NCI-H2196 treated with DMSO at 0.1 percent for 48 hours (cell line): Measurements from ENCODE around the gene SCUBE2.

Experiments
- DNase-seq: peaks from one replicate; lab custom pipeline; 2025; ENCODE audit not compliant: unreplicated experiment; lab: John Stamatoyannopoulos, UW

Gene SCUBE2

DNA sequence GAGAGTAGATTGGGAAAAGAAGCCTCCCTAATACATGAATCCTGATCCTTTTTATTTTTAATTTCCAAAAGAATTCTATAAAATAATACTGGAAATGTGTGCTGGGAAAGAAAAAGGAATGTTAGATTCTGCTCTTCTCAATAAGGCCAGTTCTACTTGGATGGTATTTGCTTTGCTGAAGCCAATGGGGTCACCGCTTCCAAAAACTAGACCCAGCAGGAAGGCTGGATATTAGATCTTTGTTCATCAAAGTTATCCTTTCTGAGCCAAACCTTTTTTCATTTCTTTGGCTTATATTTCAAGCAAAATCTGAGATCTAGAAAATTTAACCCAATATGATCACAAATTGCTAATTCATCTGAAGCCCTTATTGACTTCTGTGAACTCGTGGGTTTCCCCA lies 41.4 kb downstream of the SCUBE2 start:
- DNase-seq, result no peak

DNA sequence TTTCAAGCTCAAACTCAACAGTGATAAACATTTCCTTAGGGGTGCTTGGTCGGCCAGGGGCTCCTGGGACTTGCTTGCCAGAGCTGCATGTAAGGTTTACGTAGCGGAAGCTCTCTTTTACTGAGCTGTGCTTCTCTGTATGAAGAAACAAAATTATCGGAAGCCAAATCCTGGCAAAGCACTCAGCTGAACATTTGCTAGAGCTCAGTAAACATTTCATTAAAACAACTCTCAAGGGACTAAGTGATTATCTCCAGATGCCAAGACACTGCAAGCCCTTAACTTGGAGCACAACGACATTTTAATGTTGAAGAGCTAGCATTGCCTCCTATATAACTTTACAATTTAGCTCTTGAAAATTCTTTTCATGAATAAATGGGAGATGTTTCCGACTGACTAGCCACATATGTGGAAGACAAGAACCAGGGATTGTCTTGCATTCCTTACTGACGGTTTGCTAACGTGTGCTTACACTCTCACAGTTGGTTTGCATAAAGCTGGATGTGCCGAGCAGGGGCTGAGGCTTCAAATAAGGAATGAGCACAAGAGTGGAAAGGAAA lies 43.4 kb downstream of the SCUBE2 start:
- DNase-seq, result no peak

DNA sequence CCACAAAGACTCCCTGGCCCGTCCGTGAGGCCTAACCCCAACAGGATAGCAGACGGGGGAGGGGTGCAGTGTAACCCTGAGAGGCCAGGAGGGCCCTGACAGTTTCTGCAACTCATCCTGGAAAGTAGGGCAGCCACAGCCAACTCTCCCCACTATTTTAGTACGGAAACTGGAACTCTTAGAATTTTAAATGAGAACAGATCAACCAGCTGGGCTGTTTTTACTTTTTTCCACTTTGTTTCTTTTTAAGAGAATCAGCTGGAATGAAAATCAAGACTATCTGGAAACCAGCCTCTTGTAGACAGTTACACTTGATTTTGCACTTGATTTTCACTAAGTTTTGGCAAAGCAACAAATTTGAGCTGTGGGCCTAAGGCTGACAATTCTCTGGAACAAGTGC lies 44.9 kb downstream of the SCUBE2 start:
- no peak for DNase-seq

DNA sequence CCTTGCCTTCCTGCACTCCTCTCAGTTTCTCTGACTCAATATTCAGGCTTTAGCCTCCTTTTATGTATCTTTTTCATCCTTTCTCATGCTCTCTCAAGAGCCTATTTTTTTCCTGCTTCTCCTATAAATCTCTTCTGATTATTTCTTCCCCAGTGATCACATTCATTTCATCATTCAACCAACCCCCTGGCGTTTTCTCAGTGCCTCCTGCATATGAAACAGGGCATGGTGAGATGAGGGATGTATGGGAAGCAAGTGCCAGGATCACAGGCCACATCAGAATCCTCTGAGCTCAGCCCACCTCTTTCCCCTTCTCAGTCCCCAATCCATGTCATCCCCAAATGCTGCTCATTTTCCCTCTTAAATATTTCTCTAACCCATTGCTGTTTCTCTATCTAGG lies 48.9 kb downstream of the SCUBE2 start:
- no peak for DNase-seq

DNA sequence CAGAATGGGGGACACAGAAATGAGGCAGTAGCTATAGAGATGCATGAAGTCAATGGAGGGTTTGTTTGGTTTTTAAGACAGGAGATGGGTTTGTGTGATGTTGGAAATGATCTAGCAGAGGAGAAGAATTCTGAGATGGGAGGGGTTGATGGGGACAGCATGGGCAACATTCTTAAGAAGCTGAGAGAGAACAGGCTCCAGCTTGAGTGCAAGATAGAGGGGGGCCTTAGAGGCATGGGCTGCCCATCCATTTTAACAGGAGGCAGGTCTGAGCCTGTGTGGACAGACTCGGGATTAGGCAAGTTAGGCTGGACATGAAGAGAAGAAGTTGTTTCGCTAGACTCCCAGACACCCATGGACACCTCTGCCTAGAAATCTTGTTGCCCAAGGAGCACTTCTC lies 49.7 kb downstream of the SCUBE2 start:
- DNase-seq, result no peak

DNA sequence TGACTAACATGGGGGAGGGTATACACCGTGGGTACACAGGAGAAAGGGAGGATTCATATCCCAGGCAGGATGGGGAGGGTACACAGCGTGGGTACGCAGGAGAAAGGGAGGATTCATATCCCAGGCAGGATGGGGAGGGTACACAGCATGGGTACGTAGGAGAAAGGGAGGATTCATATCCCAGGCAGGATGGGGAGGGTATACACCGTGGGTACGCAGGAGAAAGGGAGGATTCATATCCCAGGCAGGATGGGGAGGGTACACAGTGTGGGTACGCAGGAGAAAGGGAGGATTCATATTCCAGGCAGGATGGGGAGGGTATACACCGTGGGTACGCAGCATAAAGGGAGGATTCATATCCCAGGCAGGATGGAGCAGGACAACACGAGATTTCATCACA lies 51.0 kb downstream of the SCUBE2 start:
- DNase-seq, result no peak

DNA sequence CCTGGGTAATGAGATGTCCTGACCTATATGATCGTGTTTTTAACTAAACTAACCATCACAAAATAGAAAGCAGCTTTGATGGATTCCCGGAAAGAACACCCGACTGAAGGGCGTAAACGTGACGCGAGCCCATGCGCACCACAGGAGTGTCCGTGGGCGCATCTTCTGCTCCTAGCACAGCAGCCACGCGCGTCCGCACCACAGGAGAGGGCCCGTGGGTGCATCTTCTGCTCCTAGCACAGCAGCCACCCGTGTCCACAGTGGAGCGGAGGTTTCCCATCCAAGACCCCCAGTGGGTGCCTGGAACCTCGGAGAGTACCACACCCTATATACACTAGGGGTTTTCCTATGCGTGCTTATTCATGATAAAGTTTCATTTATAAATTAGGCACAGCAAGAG lies 51.5 kb downstream of the SCUBE2 start:
- no peak for DNase-seq

DNA sequence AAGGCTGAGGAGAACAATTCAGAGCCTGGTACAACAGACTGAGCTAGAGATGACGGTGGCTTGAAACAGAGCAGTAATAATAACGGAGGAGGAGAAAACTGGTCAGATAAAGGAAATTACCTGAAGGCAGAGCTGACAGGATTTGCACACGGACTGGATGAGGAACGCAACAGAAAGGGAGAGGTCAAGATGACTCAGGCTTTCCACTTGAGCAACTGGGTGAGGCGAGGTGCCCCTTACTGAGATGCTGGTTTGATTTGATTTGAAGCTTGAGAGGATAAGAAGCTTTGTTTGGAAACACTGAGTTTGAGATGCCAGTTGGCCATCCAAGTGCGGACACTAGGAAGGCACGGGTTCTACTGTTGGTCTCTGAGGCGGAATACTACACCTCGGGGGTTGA lies 52.2 kb downstream of the SCUBE2 start:
- no peak for DNase-seq

DNA sequence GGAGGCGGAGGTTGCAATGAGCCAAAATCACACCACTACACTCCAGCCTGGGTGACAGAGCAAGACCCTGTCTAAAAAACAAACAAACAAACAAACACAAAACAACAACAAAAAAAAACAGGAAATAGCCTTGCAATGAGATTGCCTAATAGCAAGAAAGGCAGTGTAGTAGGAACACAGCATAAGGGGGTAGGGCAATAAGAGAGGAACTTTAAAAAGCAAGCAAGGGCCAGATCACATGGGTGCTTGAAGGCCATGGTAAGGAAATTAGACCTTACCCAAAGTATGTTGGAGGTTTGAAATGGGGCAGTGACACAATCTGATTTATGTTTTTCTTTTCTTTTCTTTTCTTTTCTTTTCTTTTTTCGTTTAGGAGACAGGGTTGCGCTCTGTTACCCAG lies 52.9 kb downstream of the SCUBE2 start:
- no peak for DNase-seq

DNA sequence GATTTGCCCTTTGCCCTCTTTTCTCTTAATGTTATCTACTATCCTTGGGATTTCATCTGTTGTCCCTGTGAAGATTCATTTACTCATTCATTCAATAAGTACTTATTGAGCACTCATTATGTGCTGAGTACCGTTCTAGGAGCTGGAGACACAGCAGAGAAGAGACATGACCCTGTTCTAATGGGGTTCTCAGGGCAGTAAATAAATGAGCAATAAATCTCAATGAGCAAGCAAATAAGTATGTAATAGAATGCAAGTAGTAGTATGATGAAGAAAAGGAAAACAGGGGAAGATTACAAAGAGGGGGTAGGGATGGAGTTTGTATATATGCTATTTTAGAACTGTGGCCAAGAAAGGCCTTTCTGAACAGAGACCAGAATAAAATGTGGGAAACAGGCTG lies 53.4 kb downstream of the SCUBE2 start:
- DNase-seq, result no peak

DNA sequence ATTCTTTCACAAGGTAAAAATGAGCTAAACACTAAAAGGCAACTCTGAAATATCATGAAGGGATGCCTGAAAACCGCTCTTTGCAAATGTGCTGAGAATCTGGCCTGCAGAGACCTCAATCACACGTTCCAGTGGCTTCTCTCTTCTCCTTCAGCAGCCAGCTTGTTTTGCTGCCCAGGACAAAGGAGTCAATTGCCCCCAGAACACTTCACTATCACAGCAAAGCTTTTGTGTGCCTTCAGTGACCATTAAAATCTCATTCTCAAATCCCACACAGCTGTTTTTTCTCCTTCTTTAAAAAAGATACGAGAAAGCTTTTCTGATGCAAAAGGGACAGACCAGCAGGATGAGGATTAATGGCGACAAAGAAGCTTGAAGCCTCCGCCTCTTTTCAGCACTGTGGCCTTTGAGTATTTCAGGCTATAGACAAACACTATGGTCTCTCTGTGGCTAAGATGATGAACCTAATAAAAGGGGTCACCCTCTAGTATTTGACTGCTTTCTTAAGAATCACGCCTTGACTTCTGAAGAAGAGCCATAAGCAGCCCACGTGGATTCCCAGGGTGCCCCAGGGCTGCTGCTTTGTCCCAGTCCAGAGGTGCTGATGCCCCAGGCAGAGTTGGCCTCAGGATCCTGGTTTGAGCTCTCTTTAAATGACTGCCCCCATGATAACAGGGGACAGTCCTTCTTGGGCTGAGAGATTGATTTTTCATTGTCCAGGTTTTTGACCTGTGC lies 54.2 kb downstream of the SCUBE2 start:
- DNase-seq, result no peak

DNA sequence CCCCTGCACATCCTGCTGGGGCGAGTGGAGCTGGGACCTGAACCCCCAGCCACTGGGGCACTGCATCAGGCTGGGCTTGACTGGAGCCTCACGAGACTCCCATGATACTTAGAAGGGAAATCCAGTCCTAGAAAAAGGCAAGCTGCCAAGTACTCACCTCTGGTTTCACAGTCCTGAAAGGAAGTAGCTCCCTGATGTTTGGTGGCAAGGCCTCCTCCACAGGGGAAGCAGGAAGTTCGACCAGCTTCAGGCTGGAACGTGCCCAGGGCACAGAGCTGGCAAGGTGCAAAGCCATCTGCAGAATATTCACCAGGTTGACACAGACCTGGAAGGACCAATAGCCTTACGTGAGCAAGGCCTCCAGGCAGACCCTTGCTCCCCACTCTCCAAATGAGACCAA lies 60.8 kb downstream of the SCUBE2 start:
- peak; percentile 34 for DNase-seq

DNA sequence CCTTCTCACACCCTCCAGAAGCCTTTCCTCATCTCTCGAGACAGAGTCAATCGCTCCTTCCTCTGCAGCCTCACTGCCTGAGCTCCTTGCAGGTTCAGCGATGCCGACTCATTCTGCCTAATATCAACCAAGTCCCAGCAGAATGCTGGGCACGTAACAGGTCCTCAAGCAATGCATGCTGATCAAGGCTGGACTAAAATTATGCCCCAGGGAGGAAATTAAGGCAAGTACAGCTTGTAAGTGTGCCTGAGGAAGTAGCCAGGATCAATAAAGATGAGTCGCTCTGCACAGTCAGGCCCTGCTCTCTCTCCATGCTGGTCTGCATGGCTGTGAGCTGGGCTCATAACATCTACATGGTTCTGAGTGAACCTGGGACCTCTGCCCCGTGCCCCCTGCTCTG lies 62.0 kb downstream of the SCUBE2 start:
- no peak for DNase-seq

DNA sequence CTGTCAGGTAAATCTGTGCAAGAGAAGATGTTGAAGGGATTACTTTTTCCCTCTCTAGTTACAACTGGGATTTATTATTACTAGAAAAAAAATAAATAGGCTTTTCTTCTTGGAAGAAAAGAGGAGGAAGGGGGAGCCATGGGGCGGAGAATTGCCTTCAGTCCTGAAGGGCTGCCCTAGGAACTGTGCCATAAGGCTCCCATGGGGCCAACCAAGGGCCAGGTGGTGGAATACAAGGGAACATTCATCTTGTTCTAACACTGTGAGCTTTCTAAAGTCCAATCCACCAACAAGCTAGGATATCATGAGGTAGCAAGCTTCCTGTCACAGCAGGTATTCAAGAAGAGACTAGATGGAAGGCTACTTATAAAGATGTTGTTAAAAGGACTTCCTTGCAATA lies 62.8 kb downstream of the SCUBE2 start:
- no peak for DNase-seq

DNA sequence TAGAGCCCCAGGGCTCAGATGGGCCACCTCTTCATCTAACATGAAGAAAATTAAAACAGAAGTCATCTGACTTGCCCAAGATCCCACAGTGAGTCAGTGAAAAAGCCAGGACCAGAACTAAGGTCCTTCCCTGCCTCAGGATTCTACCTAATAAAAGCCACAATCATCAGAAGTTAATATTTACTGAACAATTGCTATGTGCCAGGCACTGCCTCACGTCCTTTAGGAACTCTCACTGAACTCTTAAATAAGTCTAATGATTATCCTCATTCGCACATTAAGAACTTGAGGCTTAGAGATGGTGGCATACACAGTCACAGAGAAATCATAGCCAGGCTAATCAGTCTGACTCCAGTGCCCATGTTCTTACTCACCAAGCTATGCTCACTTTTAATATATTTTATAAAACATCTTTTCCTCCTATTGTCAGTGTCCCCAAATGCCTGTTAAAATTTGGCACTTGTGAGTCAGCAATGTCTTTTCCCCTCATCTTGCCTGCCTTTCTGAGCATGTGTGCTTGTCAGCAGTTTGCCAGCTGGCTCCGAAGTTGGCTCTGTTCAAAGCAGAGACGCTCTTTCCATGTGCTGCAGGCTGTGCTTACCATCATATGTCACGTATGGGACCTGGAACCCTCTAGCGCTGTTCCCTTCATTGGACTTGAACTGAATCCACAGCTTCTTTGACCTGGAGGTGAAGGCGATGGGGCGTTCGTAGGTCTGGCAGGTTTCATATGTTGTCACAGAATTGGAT lies 66.1 kb downstream of the SCUBE2 start:
- DNase-seq, result no peak

DNA sequence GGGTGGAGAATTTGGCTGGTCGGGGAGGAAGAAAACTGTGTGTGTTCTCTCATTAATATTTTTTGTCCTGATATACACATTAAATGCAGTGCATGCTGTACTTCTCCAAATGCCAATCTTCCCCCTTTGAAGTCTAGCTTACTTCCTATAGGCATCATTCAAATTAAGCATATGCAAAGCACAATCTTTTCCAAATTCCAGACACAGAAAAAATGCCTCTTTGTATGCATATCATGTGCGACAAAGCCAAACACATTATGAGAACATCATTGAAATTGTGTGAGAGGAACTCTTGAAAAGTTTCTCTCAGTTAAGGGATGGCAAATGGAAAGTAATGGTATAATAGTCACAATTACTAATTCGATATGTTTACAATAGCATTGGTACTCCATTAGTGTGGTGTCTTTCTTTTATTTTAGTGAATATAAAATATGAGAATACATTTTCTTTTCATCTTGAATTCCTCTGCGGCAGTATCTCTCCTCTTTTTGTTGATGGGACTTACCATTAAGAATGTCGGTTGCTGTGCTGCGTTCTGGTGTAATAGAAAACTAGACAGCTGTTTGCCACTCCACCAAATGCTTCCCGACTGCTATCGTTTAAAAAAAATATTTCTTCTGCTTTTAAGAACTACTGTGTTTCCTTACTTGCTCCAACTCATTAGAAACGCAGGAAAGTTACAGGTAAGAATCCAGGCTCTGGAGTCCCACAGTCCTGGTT lies 68.3 kb downstream of the SCUBE2 start:
- DNase-seq, result no peak

DNA sequence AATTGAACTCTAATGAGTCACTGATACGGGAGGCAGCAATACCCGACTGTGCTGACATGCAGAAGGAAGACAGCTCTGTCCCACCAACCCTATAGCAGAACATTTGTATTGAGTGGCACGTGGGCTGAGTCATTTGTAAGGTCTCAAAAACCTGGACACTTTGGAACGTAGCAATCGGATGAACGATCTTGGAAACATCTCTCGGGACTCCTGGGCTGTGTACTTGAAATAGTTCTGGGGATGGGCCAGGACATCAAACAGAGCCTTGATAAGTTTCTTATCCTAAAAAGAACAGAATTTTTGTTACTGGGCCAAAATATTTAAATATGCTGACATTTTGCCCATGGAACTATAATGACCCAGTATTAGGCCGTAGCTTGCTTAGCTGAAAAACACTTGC lies 70.5 kb downstream of the SCUBE2 start:
- DNase-seq, result no peak

DNA sequence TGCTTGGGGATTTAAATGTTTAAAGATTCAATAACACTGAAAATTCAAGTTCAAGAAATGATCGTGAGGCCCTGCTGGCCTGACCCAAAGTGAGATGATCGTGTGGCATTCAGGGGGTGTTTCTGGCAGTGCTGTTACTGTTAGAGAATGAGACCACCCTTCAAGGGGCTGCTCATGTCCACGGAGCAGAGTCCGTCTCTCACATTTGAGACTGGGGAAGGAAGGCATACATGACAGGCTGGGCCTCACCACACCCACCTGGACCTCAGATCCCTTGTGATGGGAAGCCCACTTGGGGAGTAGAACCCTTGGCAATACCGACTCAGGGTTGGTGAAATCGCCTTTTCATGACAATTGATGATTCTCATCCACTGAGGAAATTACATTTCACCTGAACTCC lies 71.5 kb downstream of the SCUBE2 start:
- DNase-seq, result no peak

DNA sequence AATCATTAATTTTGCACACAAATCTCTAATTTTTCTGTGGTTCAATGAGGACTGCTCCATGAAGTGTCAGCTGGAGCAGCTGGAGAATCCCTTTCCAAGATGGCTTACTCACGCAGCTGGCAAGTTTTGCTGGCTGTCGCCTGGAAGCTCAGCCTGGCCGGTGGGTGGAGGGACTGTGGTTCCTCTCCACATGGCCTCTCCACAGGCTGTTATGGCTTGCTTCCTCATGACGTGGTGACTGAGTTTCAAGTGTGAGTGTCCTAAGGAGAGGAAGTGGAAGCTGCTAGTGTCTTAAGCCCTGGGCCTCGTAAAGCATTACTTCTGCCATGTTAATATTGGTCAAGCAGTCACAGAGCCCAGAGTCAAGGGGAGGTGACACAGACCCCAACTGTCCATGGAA lies 73.6 kb downstream of the SCUBE2 start:
- DNase-seq, result no peak

DNA sequence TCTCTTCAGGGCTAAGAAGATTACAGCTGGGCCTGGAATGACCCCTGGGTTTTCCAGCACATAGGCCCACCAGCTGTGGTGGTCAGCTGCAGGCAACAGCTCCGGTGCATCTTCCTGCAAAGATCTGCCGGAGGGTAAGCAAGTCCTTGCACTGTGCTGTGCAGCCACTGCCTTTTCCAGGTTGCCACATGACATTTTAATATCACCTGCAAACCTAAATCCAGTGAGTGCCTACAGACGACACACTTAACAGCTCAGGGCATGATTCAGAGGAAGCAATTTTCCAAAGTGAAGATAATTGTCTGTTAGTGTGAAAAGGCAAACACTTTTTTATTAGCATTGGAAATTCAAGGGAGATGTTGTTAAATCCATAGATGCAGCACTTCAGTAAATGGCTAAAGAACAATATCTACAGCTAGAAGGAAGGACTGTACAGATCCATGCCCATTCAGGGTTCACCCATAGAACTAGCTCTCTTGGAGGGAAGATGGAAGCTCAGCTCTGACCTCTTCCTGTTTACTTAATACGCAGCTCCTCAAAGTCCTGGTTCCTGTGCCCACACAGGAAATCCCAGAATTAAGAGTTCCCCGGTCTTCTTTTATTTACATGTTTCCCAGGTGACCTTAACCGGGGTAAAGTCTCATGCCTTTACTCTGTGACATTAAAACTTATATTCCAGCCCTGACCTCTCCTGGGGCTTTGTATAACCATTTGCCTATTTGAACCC lies 74.3 kb downstream of the SCUBE2 start:
- DNase-seq, result no peak

DNA sequence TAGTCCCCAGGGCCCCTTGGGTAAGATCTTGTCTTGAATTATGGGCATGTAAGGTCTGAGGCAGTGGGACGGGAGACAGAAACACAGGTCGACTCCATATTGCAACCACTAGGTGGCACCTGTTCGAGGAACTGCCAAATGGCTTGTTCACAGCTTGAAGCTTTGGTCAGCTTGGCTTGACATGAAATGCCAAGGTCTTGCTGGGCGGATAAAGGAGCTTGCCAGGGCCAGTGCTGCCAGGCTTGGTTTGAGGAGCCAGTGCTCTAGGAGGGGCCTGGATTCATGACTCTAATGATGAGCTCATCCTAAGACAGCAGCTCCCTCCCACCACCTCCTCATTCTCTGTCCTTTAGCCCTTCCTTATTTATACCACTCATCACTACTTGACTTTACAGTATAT lies 75.7 kb downstream of the SCUBE2 start:
- DNase-seq, result peak; percentile 69
